ENCODE measurements around the gene FRMPD4. TPM values are rescaled to one million over a fixed set of nuclear protein-coding genes. Genes with fewer than 3 reads are reported as not detected.

The FRMPD4 gene
- total RNA-seq, 5 donors from 2014 or later (not counting 1 experiment from before 2014, with no cell fraction given) = not detected

GRCh38 chrX:12330841-12331240 lies 192.6 kb downstream of the FRMPD4 start:
- Mint-ChIP-seq H3K9me3 (no peaks in the 10 kb centered on the region), H3K27ac (no peak overlapping the region)
- no peak for ATAC-seq (replicated peaks in 1 of 4)

GRCh38 chrX:12332786-12333347 lies 194.6 kb downstream of the FRMPD4 start:
- DNase-seq = no peak
- Mint-ChIP-seq H3K27ac (no peak overlapping the region), H3K9me3 (peaks cover 0 to 5% (median 0%) of the 10 kb centered on the region in 3 donors), H3K4me3 (no peak overlapping the region), H3K36me3 (no peaks in the 10 kb centered on the region), H3K4me1 (no peaks in the 10 kb centered on the region), H3K27me3 (no peaks in the 10 kb centered on the region)
- no peaks in the 10 kb centered on the region for H3K36me3 ChIP-seq (ENCODE audit: control insufficient read depth in 2 of 2, extremely low read depth in 1 of 2, insufficient read depth in 1 of 2, low read length in 1 of 2)
- H3K4me1 ChIP-seq (ENCODE audit: control insufficient read depth in 1 of 2, extremely low read depth in 1 of 2, insufficient read depth in 2 of 2, low read length in 2 of 2) = no peaks in the 10 kb centered on the region
- no peaks in the 10 kb centered on the region for H3K9me3 ChIP-seq
- WGBS (ENCODE audit: insufficient coverage) = no CpG with 5 or more reads among the region's 3 CpGs
- CTCF ChIA-PET = no interaction called here
- H3K4me3 ChIP-seq (ENCODE audit: control insufficient read depth in 1 of 2, extremely low read depth in 1 of 2, low read length in 1 of 2) = no peak overlapping the region
- H3K27me3 ChIP-seq (replicated peaks in 1 of 2; ENCODE audit: control insufficient read depth in 2 of 2, extremely low read depth in 1 of 2, insufficient read depth in 2 of 2, low read length in 1 of 2) = no peaks in the 10 kb centered on the region
- ATAC-seq (replicated peaks in 1 of 4) = no peak
- no peak overlapping the region for H3K27ac ChIP-seq (ENCODE audit: low read length)
- POLR2A ChIA-PET = interaction anchor here in 1 of 2 donors (0.5 kb wide), 1 partner anchor 1372 kb away, joined by 4 read pairs; no protein-coding TSS in a partner anchor

More at GRCh38 chrX:12330841-12331240, 192.6 kb downstream of the FRMPD4 start:
- peaks cover 0 to 5% of the 10 kb centered on the region in 2 donors for H3K27me3 Mint-ChIP-seq
- no CpG with 5 or more reads among the region's 3 CpGs for WGBS (ENCODE audit: insufficient coverage)
- no peak for DNase-seq
- H3K4me3 Mint-ChIP-seq = no peak overlapping the region
- POLR2A ChIA-PET = no interaction called here
- Histone ChIP-seq H3K36me3 (ENCODE audit: control insufficient read depth in 2 of 2, extremely low read depth in 1 of 2, insufficient read depth in 1 of 2, low read length in 1 of 2) (no peaks in the 10 kb centered on the region), H3K4me3 (ENCODE audit: control insufficient read depth in 1 of 2, extremely low read depth in 1 of 2, low read length in 1 of 2) (no peak overlapping the region), H3K4me1 (ENCODE audit: control insufficient read depth in 1 of 2, extremely low read depth in 1 of 2, insufficient read depth in 2 of 2, low read length in 2 of 2) (no peaks in the 10 kb centered on the region), H3K27ac (ENCODE audit: low read length) (no peak overlapping the region), H3K9me3 (no peaks in the 10 kb centered on the region), H3K27me3 (replicated peaks in 1 of 2; ENCODE audit: control insufficient read depth in 2 of 2, extremely low read depth in 1 of 2, insufficient read depth in 2 of 2, low read length in 1 of 2) (no peaks in the 10 kb centered on the region)
- H3K4me1 Mint-ChIP-seq = no peaks in the 10 kb centered on the region
- CTCF ChIA-PET = interaction anchor here in 1 of 2 donors (0.7 kb wide), 1 partner anchor 8 kb away, joined by 4 read pairs; no protein-coding TSS in a partner anchor
- no peaks in the 10 kb centered on the region for H3K36me3 Mint-ChIP-seq

GRCh38 chrX:12339921-12340320 lies 201.6 kb downstream of the FRMPD4 start:
- Mint-ChIP-seq H3K9me3 (peaks cover 0 to 15% (median 0%) of the 10 kb centered on the region in 3 donors), H3K27ac (no peak overlapping the region), H3K4me1 (no peaks in the 10 kb centered on the region), H3K27me3 (peaks cover 0 to 11% of the 10 kb centered on the region in 2 donors), H3K36me3 (no peaks in the 10 kb centered on the region), H3K4me3 (no peak overlapping the region)
- WGBS (ENCODE audit: insufficient coverage) = no CpG with 5 or more reads among the region's 2 CpGs
- Histone ChIP-seq H3K9me3 (no peaks in the 10 kb centered on the region), H3K36me3 (ENCODE audit: control insufficient read depth in 2 of 2, extremely low read depth in 1 of 2, insufficient read depth in 1 of 2, low read length in 1 of 2) (no peaks in the 10 kb centered on the region), H3K27me3 (replicated peaks in 1 of 2; ENCODE audit: control insufficient read depth in 2 of 2, extremely low read depth in 1 of 2, insufficient read depth in 2 of 2, low read length in 1 of 2) (no peaks in the 10 kb centered on the region), H3K27ac (ENCODE audit: low read length) (no peak overlapping the region), H3K4me3 (ENCODE audit: control insufficient read depth in 1 of 2, extremely low read depth in 1 of 2, low read length in 1 of 2) (no peak overlapping the region), H3K4me1 (ENCODE audit: control insufficient read depth in 1 of 2, extremely low read depth in 1 of 2, insufficient read depth in 2 of 2, low read length in 2 of 2) (no peaks in the 10 kb centered on the region)
- DNase-seq (no peak), ATAC-seq (replicated peaks in 1 of 4) (no peak)
- POLR2A ChIA-PET = no interaction called here
- CTCF ChIA-PET = interaction anchor here in 1 of 2 donors (0.7 kb wide), 1 partner anchor 233 kb away, joined by 7 read pairs; no protein-coding TSS in a partner anchor

GRCh38 chrX:12344954-12345353 lies 206.7 kb downstream of the FRMPD4 start:
- no peaks in the 10 kb centered on the region for H3K4me1 Mint-ChIP-seq
- Histone ChIP-seq H3K9me3 (no peaks in the 10 kb centered on the region), H3K4me1 (ENCODE audit: control insufficient read depth in 1 of 2, extremely low read depth in 1 of 2, insufficient read depth in 2 of 2, low read length in 2 of 2) (no peaks in the 10 kb centered on the region), H3K27me3 (replicated peaks in 1 of 2; ENCODE audit: control insufficient read depth in 2 of 2, extremely low read depth in 1 of 2, insufficient read depth in 2 of 2, low read length in 1 of 2) (no peaks in the 10 kb centered on the region), H3K27ac (ENCODE audit: low read length) (no peak overlapping the region), H3K36me3 (ENCODE audit: control insufficient read depth in 2 of 2, extremely low read depth in 1 of 2, insufficient read depth in 1 of 2, low read length in 1 of 2) (no peaks in the 10 kb centered on the region), H3K4me3 (ENCODE audit: control insufficient read depth in 1 of 2, extremely low read depth in 1 of 2, low read length in 1 of 2) (no peak overlapping the region)
- H3K4me3 Mint-ChIP-seq = no peak overlapping the region
- H3K9me3 Mint-ChIP-seq = peaks cover 0 to 12% (median 0%) of the 10 kb centered on the region in 3 donors
- no peak for DNase-seq
- no peak overlapping the region for H3K27ac Mint-ChIP-seq
- ChIA-PET CTCF (no interaction called here), POLR2A (no interaction called here)
- no peak for ATAC-seq (replicated peaks in 1 of 4)
- peaks cover 0 to 20% of the 10 kb centered on the region in 2 donors for H3K27me3 Mint-ChIP-seq
- no peaks in the 10 kb centered on the region for H3K36me3 Mint-ChIP-seq
- 60% methylated on average over 1 of the region's 2 CpGs for WGBS (ENCODE audit: insufficient coverage)

- Mint-ChIP-seq H3K36me3 (no peaks in the 10 kb centered on the region), H3K27me3 (peaks cover 0 to 21% of the 10 kb centered on the region in 2 donors), H3K4me3 (no peak overlapping the region), H3K9me3 (peaks cover 0 to 5% (median 0%) of the 10 kb centered on the region in 3 donors), H3K27ac (no peak overlapping the region), H3K4me1 (no peaks in the 10 kb centered on the region)
- Histone ChIP-seq H3K9me3 (no peaks in the 10 kb centered on the region), H3K27ac (ENCODE audit: low read length) (no peak overlapping the region), H3K36me3 (ENCODE audit: control insufficient read depth in 2 of 2, extremely low read depth in 1 of 2, insufficient read depth in 1 of 2, low read length in 1 of 2) (no peaks in the 10 kb centered on the region), H3K27me3 (replicated peaks in 1 of 2; ENCODE audit: control insufficient read depth in 2 of 2, extremely low read depth in 1 of 2, insufficient read depth in 2 of 2, low read length in 1 of 2) (no peaks in the 10 kb centered on the region), H3K4me1 (ENCODE audit: control insufficient read depth in 1 of 2, extremely low read depth in 1 of 2, insufficient read depth in 2 of 2, low read length in 2 of 2) (no peaks in the 10 kb centered on the region), H3K4me3 (ENCODE audit: control insufficient read depth in 1 of 2, extremely low read depth in 1 of 2, low read length in 1 of 2) (no peak overlapping the region)
- POLR2A ChIA-PET = no interaction called here
- CTCF ChIA-PET = no interaction called here
- WGBS (ENCODE audit: insufficient coverage) = 15% methylated on average over 4 of the region's 8 CpGs
- no peak for ATAC-seq (replicated peaks in 1 of 4)
- DNase-seq = no peak
Measured at GRCh38 chrX:12349201-12349600, 210.9 kb downstream of the FRMPD4 start.

GRCh38 chrX:12352922-12353321 lies 214.6 kb downstream of the FRMPD4 start:
- ATAC-seq (replicated peaks in 1 of 4) (no peak), DNase-seq (no peak)
- Histone ChIP-seq H3K4me3 (ENCODE audit: control insufficient read depth in 1 of 2, extremely low read depth in 1 of 2, low read length in 1 of 2) (no peak overlapping the region), H3K4me1 (ENCODE audit: control insufficient read depth in 1 of 2, extremely low read depth in 1 of 2, insufficient read depth in 2 of 2, low read length in 2 of 2) (no peaks in the 10 kb centered on the region), H3K36me3 (ENCODE audit: control insufficient read depth in 2 of 2, extremely low read depth in 1 of 2, insufficient read depth in 1 of 2, low read length in 1 of 2) (no peaks in the 10 kb centered on the region), H3K27ac (ENCODE audit: low read length) (no peak overlapping the region), H3K9me3 (no peaks in the 10 kb centered on the region), H3K27me3 (replicated peaks in 1 of 2; ENCODE audit: control insufficient read depth in 2 of 2, extremely low read depth in 1 of 2, insufficient read depth in 2 of 2, low read length in 1 of 2) (no peaks in the 10 kb centered on the region)
- CTCF ChIA-PET = no interaction called here
- peaks cover 0 to 10% of the 10 kb centered on the region in 2 donors for H3K27me3 Mint-ChIP-seq
- H3K4me3 Mint-ChIP-seq = no peak overlapping the region
- H3K4me1 Mint-ChIP-seq = no peaks in the 10 kb centered on the region
- no peaks in the 10 kb centered on the region for H3K9me3 Mint-ChIP-seq
- WGBS (ENCODE audit: insufficient coverage) = 80% methylated on average over 1 of the region's 5 CpGs
- POLR2A ChIA-PET = interaction anchor here in 1 of 2 donors (1.1 kb wide), 1 partner anchor 1930 kb away, joined by 3 read pairs; no protein-coding TSS in a partner anchor
- H3K36me3 Mint-ChIP-seq = no peaks in the 10 kb centered on the region
- no peak overlapping the region for H3K27ac Mint-ChIP-seq
